ENCODE results near the gene DMRTB1. TPM values are rescaled to one million over a fixed set of nuclear protein-coding genes. Genes with fewer than 3 reads are reported as not detected.

DMRTB1 gene
- total RNA-seq, 1 donor from 2014 or later = not detected

- DNase-seq (ENCODE audit: low read depth in 2 of 2) = no peak
Measured at GRCh38 chr1:53463961-53464899, 5.0 kb downstream of the DMRTB1 start.

DNA sequence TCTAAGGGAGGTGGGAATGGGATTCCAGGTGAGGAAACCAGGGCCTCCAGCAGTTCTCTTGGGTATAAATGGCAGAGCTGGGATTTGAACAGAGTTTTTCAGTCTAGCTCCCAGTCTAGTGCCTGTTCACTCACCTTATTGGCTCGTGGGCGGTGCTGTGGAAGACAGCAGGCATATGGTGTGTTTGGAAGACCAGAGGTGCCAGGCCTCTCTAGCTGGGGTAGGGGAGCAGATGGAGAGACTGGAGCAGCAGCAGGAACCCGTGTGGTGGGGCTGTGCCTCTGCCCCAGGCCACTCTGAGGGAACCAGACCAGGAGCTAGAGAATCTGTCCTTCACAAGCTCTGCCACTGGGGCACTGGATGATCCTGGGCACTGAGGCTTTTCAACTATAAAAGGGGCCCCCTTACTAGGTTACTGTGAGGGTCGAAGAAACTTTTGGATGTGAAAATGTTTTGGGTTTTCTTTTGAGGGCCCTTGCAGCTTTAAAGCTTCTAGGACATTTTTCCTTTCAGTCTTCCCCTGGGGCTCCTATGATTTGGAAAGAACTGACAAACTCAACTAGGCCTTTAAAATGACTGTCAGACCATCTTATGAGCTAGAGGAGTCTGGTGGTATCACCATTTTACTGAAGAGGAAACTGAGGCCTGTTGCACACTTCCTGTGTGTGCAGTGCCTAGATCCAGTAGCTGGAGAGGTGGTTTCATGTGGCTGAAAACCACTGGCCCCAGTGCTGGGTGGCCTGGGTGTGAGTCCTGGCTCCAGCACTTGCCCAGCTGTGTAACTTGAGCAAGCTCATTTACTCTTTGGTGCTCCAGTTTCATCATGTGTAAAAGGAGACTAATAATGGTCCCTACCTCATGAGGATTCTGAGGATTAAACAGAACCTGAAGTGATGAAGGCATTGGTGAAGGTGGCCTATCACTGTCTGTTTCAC, 6.1 kb downstream of the DMRTB1 start:
- no peak for DNase-seq (ENCODE audit: low read depth in 2 of 2)

DNA sequence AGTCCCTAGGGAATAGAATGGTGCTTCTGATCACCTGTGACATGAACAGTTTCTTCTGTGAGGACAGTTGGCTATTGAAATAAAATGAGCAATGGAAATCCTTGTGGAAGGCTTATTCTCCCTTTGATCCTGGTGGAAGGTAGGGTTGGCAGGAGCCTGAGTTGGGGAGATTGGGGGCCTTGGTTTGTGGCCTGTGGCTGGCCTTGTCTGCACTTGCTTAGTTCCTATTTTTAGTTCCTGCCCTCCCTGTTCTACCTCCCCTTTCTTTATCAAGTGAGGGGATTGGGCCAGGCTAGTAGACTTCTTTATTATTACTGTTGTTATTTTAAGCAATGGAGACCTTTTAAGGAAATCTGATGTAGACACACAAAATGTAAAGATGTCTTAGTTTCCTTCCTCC, 8.2 kb downstream of the DMRTB1 start:
- DNase-seq (ENCODE audit: low read depth in 2 of 2) = no peak

GRCh38 chr1:53468374-53468773, 9.2 kb downstream of the DMRTB1 start:
- no peak for DNase-seq (ENCODE audit: low read depth in 2 of 2)

GRCh38 chr1:53469373-53469772, 10.2 kb downstream of the DMRTB1 start:
- DNase-seq (ENCODE audit: low read depth in 2 of 2) = no peak

GRCh38 chr1:53470155-53470554, 11.0 kb downstream of the DMRTB1 start:
- peak; percentile 44 to 69 for DNase-seq (ENCODE audit: low read depth in 2 of 2)

GRCh38 chr1:53470584-53470983, 11.4 kb downstream of the DMRTB1 start:
- no peak for DNase-seq (ENCODE audit: low read depth in 2 of 2)

GRCh38 chr1:53471000-53471399, 11.8 kb downstream of the DMRTB1 start:
- no peak for DNase-seq (ENCODE audit: low read depth in 2 of 2)

DNA sequence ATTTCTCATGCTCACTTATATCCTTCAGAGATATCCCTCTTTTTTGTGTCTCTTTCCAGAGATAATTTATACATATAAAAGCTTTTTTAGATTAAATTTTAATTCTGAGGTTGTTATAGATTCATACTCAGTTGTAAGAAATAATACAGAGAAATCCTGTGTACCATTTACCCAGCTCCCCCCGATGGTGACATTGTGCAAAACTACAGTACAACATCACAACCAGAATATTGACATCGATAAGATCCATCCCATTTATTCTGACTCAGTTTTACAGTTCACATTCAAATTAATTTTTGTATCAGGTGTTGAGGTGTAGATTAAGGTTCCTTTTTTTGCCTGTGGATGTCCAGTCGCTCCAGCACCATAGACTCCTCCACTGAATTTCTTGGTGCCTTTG, 14.3 kb downstream of the DMRTB1 start:
- DNase-seq (ENCODE audit: low read depth in 2 of 2) = peak in 1 of 2 donors; percentile 23

GRCh38 chr1:53475664-53476063, 16.5 kb downstream of the DMRTB1 start:
- no peak for DNase-seq (ENCODE audit: low read depth in 2 of 2)

- no peak for DNase-seq (ENCODE audit: low read depth in 2 of 2)
Measured at GRCh38 chr1:53476579-53476978, 17.4 kb downstream of the DMRTB1 start.

GRCh38 chr1:53477651-53478501, 18.7 kb downstream of the DMRTB1 start:
- DNase-seq (ENCODE audit: low read depth in 2 of 2) = no peak

DNA sequence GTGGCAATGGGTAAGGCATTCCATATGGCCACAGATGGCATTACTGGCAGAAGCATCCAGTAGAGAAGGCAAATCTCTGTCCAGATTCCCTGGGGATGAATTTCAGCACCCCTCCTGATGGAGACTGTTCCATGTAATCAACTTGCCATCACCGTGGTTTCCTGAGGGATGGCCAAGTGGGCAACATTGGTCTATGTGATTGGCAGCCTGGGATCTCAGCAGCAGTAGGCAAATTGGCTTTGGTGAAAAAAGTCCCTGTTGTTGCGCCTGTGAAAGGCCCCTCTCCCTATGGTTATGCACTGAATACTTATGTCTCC, 19.3 kb downstream of the DMRTB1 start:
- DNase-seq (ENCODE audit: low read depth in 2 of 2) = no peak

DNA sequence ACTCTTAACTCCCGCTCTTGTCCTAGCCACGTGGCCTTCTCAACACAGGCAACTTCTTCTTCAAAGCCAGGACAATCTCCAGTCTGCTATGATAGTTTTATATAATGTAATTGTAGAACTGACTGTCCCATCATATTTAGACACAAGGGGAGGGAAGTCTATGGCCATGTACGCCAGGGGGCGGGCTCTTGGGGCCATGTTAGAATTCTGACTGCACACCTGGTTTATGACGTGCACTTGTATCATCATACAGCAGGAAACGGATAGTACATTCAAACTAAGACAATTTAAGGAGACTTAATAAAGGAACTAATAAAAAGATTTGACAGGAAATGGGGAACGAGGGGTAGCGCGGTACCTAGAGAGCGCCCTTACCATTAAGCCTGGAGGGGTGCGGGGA, 21.5 kb downstream of the DMRTB1 start:
- no peak for DNase-seq (ENCODE audit: low read depth in 2 of 2)

- no peak for DNase-seq (ENCODE audit: low read depth in 2 of 2)
Measured at GRCh38 chr1:53481456-53481855, 22.3 kb downstream of the DMRTB1 start.

GRCh38 chr1:53482441-53483153, 23.4 kb downstream of the DMRTB1 start:
- DNase-seq (ENCODE audit: low read depth in 2 of 2) = no peak

DNA sequence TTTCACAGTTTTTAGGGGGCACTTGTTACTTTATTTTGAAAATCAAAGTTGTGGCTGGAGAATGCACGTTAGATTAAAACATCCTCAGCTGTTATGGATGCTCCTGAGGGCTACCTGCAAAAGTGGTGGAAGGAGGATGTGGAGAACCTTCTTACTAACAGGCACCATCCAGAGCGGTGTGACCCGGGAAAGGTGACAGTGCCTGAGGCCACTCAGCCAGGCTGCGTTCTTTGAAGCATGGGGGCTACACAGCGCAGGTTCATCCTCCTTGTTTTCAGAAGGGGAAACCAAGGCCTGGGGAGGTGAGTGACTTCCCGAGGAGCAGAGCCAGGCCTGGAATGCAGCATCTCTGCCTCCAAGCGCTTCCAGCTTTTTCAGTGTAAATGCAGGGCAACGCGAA, 24.0 kb downstream of the DMRTB1 start:
- no peak for DNase-seq (ENCODE audit: low read depth in 2 of 2)

GRCh38 chr1:53483656-53484055, 24.5 kb downstream of the DMRTB1 start:
- DNase-seq (ENCODE audit: low read depth in 2 of 2) = no peak

DNA sequence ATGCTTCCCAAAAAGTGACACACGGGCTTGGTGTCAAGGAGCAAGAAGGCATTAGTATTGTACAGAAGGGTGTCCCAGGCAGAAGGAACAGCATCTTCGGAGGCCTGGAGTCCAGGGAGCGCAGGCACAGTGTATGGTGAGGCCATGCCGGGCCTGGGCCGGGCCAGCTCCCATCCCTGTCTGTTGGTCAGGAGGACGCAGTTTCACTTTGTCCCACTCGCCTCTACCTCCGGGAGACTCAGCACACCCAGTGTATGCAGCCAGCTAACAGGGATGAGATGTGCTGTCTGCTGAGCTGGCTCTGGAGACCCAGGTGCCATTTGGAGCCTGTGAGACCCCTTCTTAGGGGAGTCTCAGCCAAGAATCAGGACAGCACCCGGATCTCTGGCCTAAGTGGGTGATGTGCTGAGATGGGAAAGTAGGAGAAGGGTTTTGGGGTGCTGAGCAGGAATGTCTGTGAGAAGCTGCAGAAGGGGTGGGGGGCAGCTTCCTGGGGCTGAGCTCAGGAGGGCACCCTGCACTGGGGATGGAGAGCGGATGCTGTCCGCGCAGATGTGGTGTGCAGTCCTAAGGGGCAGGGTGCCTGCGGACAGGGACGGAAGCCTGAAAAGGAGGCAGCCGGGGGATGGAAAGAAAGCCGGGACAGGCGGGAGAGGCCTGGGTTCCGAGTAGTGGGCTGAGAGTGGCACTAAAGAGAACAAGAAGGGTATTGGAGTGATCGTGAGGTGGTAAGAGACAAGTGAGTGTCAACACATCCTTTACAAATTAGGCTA, 25.7 kb downstream of the DMRTB1 start:
- no peak for DNase-seq (ENCODE audit: low read depth in 2 of 2)
